ENCODE results near the gene ZFP91. TPM values are rescaled to one million over a fixed set of nuclear protein-coding genes. Genes with fewer than 3 reads are reported as not detected.

ZFP91 gene
- total and polyA plus RNA-seq, 2 of the 13 experiments (the other 11 are each of a cell fraction or from before 2014, with no cell fraction given) = 13.5 to 38.6 TPM

DNA sequence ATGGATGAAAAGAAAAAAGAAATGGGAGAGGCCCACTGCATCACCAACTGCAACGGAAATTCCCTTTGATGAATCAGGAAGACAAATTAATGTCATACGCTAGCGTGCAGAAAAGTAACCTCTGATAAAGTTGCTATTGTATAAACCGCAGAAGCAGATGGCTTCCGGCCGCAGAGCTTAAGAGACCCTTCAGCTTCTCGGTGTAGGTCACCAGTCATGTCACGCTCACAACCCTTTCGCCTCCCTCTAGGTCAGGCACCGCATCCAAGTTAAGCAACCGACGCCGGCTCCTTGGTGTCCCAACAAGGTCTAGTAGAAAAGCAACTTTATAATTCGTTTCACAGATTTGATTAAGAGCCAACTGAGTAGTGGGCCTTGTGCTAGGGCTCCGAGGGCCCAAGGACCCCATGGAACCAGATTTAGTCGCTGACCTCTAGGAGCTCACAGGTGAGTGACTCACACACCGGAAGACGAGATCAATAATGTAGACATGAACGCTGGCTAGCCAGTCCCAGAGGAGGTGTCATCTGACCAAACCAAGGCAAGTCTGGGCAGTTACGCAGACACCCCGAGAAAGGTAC is 1.2 kb upstream of the ZFP91 start (continued):
- TF ChIP-seq MTA3 (CRISPR knock-in tag; IDR thresholded peaks at IDR 0.05) (no peak), ZNF24 (IDR thresholded peaks at IDR 0.05) (no peak), MED13 (CRISPR knock-in tag; IDR thresholded peaks at IDR 0.05) (no peak), RORA (CRISPR knock-in tag; IDR thresholded peaks at IDR 0.05) (no peak), HOXA3 (CRISPR knock-in tag; IDR thresholded peaks at IDR 0.05) (no peak)
- TF ChIP-seq, protein P1, sequence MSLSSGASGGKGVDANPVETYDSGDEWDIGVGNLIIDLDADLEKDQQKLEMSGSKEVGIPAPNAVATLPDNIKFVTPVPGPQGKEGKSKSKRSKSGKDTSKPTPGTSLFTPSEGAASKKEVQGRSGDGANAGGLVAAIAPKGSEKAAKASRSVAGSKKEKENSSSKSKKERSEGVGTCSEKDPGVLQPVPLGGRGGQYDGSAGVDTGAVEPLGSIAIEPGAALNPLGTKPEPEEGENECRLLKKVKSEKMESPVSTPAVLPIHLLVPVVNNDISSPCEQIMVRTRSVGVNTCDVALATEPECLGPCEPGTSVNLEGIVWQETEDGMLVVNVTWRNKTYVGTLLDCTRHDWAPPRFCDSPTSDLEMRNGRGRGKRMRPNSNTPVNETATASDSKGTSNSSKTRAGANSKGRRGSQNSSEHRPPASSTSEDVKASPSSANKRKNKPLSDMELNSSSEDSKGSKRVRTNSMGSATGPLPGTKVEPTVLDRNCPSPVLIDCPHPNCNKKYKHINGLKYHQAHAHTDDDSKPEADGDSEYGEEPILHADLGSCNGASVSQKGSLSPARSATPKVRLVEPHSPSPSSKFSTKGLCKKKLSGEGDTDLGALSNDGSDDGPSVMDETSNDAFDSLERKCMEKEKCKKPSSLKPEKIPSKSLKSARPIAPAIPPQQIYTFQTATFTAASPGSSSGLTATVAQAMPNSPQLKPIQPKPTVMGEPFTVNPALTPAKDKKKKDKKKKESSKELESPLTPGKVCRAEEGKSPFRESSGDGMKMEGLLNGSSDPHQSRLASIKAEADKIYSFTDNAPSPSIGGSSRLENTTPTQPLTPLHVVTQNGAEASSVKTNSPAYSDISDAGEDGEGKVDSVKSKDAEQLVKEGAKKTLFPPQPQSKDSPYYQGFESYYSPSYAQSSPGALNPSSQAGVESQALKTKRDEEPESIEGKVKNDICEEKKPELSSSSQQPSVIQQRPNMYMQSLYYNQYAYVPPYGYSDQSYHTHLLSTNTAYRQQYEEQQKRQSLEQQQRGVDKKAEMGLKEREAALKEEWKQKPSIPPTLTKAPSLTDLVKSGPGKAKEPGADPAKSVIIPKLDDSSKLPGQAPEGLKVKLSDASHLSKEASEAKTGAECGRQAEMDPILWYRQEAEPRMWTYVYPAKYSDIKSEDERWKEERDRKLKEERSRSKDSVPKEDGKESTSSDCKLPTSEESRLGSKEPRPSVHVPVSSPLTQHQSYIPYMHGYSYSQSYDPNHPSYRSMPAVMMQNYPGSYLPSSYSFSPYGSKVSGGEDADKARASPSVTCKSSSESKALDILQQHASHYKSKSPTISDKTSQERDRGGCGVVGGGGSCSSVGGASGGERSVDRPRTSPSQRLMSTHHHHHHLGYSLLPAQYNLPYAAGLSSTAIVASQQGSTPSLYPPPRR (CRISPR knock-in tag; IDR thresholded peaks at IDR 0.05; ENCODE audit: borderline replicate concordance) = no peak
- TF ChIP-seq, protein P2, sequence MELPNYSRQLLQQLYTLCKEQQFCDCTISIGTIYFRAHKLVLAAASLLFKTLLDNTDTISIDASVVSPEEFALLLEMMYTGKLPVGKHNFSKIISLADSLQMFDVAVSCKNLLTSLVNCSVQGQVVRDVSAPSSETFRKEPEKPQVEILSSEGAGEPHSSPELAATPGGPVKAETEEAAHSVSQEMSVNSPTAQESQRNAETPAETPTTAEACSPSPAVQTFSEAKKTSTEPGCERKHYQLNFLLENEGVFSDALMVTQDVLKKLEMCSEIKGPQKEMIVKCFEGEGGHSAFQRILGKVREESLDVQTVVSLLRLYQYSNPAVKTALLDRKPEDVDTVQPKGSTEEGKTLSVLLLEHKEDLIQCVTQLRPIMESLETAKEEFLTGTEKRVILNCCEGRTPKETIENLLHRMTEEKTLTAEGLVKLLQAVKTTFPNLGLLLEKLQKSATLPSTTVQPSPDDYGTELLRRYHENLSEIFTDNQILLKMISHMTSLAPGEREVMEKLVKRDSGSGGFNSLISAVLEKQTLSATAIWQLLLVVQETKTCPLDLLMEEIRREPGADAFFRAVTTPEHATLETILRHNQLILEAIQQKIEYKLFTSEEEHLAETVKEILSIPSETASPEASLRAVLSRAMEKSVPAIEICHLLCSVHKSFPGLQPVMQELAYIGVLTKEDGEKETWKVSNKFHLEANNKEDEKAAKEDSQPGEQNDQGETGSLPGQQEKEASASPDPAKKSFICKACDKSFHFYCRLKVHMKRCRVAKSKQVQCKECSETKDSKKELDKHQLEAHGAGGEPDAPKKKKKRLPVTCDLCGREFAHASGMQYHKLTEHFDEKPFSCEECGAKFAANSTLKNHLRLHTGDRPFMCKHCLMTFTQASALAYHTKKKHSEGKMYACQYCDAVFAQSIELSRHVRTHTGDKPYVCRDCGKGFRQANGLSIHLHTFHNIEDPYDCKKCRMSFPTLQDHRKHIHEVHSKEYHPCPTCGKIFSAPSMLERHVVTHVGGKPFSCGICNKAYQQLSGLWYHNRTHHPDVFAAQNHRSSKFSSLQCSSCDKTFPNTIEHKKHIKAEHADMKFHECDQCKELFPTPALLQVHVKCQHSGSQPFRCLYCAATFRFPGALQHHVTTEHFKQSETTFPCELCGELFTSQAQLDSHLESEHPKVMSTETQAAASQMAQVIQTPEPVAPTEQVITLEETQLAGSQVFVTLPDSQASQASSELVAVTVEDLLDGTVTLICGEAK (IDR thresholded peaks at IDR 0.05) = no peak
- TF ChIP-seq, protein P2 (CRISPR knock-in tag; IDR thresholded peaks at IDR 0.05) = no peak; the same call in 1 of the 2 replicates
- TF ChIP-seq, protein P3, sequence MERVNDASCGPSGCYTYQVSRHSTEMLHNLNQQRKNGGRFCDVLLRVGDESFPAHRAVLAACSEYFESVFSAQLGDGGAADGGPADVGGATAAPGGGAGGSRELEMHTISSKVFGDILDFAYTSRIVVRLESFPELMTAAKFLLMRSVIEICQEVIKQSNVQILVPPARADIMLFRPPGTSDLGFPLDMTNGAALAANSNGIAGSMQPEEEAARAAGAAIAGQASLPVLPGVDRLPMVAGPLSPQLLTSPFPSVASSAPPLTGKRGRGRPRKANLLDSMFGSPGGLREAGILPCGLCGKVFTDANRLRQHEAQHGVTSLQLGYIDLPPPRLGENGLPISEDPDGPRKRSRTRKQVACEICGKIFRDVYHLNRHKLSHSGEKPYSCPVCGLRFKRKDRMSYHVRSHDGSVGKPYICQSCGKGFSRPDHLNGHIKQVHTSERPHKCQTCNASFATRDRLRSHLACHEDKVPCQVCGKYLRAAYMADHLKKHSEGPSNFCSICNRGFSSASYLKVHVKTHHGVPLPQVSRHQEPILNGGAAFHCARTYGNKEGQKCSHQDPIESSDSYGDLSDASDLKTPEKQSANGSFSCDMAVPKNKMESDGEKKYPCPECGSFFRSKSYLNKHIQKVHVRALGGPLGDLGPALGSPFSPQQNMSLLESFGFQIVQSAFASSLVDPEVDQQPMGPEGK (CRISPR knock-in tag; IDR thresholded peaks at IDR 0.05) = no peak
- TF ChIP-seq, protein P4, sequence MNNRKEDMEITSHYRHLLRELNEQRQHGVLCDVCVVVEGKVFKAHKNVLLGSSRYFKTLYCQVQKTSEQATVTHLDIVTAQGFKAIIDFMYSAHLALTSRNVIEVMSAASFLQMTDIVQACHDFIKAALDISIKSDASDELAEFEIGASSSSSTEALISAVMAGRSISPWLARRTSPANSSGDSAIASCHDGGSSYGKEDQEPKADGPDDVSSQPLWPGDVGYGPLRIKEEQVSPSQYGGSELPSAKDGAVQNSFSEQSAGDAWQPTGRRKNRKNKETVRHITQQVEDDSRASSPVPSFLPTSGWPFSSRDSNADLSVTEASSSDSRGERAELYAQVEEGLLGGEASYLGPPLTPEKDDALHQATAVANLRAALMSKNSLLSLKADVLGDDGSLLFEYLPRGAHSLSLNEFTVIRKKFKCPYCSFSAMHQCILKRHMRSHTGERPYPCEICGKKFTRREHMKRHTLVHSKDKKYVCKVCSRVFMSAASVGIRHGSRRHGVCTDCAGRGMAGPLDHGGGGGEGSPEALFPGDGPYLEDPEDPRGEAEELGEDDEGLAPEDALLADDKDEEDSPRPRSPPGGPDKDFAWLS (CRISPR knock-in tag; IDR thresholded peaks at IDR 0.05; ENCODE audit: borderline replicate concordance) = no peak
- TF ChIP-seq, protein P5, sequence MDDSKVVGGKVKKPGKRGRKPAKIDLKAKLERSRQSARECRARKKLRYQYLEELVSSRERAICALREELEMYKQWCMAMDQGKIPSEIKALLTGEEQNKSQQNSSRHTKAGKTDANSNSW (CRISPR knock-in tag; IDR thresholded peaks at IDR 0.05; ENCODE audit: borderline replicate concordance) = no peak
